H1 (cell line): ENCODE data around the gene CAPN14. TPM values are rescaled to one million over a fixed set of nuclear protein-coding genes. Genes with fewer than 3 reads are reported as not detected.

Experiments used
- CTCF ChIA-PET: fragments of 300-600 bp; sonication (Branson Sonifier 250); formaldehyde crosslinking; loops from one replicate; lab custom pipeline; 2021; ENCODE audit not compliant: partially characterized antibody; lab: Charles Lee
- POLR2A ChIA-PET: fragments of 300-600 bp; sonication (Branson Sonifier 250); formaldehyde crosslinking; loops from one replicate; lab custom pipeline; 2021; ENCODE audit warnings: inconsistent platforms; ENCODE audit not compliant: partially characterized antibody; lab: Charles Lee
- DNase-seq, 2 experiments: peaks; one replicate each; pipeline versions ENCODE4 v3.0.0 to v3.0.0-alpha.2; 2010 to 2022; ENCODE audit warnings: low spot score in 2 of 2, low read depth in 1 of 2, mixed read lengths in 1 of 2
- FAIRE-seq: peaks from 2 replicates; lab custom pipeline; 2011; peaks lifted over from hg19 to GRCh38; lab: Jason Lieb, UNC
- H2AFZ ChIP-seq: 2 replicates; pipeline ENCODE4 v1.8.1; 2012; ENCODE audit warnings: low read length, inconsistent platforms
- H2AK5ac ChIP-seq: 2 replicates; pipeline ENCODE4 v1.6.1; 2013; ENCODE audit warnings: low read depth, low read length
- H2BK120ac ChIP-seq: replicated peaks from 2 replicates; pipeline ENCODE3; 2013; ENCODE audit warnings: low read depth, low read length, inconsistent platforms
- H2BK12ac ChIP-seq: 2 replicates; pipeline ENCODE4 v1.6.1; 2013; ENCODE audit warnings: low read depth, low read length
- H2BK15ac ChIP-seq: 2 replicates; pipeline ENCODE4 v1.6.1; 2013; ENCODE audit warnings: low read length
- H2BK20ac ChIP-seq: 2 replicates; pipeline ENCODE4 v1.6.1; 2013; ENCODE audit warnings: low read length
- H2BK5ac ChIP-seq: 2 replicates; pipeline ENCODE4 v1.6.1; 2013; ENCODE audit warnings: low read depth, low read length
- H3K14ac ChIP-seq: 2 replicates; pipeline ENCODE4 v1.6.1; 2013; ENCODE audit warnings: inconsistent platforms; ENCODE audit not compliant: insufficient read length
- H3K18ac ChIP-seq: 2 replicates; pipeline ENCODE4 v1.6.1; 2013; ENCODE audit warnings: low read length; ENCODE audit errors: extremely low read depth
- H3K23ac ChIP-seq: 2 replicates; pipeline ENCODE4 v1.6.1; 2013; ENCODE audit warnings: inconsistent platforms; ENCODE audit not compliant: insufficient read length
- H3K23me2 ChIP-seq: 2 replicates; pipeline ENCODE4 v1.6.1; 2013; ENCODE audit warnings: low read depth, low read length
- H3K27ac ChIP-seq: 2 replicates; pipeline ENCODE4 v1.6.1; 2011; ENCODE audit warnings: low read depth, low read length, inconsistent platforms
- H3K27me3 ChIP-seq, 4 experiments: replicated peaks in 1 of 4; 1 replicate in 1 of 4; 2 replicates in 3 of 4; pipeline versions ENCODE4 v1.6.1 to v1.8.1; 2011 to 2013; ENCODE audit warnings: low read length in 3 of 4, mild to moderate bottlenecking in 3 of 4, inconsistent platforms in 2 of 4, mixed read lengths in 2 of 4, moderate library complexity in 1 of 4; ENCODE audit not compliant: control insufficient read depth in 3 of 4, insufficient read depth in 3 of 4; ENCODE audit errors: extremely low read depth in 1 of 4
- H3K36me3 ChIP-seq, 4 experiments: 2 replicates each; pipeline versions ENCODE4 v1.6.1 to v1.8.1; 2011 to 2013; ENCODE audit warnings: mild to moderate bottlenecking in 4 of 4, low read length in 3 of 4, moderate library complexity in 2 of 4, control low read depth in 1 of 4, inconsistent platforms in 1 of 4; ENCODE audit not compliant: insufficient read depth in 4 of 4, control insufficient read depth in 2 of 4
- H3K4ac ChIP-seq: replicated peaks from 2 replicates; pipeline ENCODE3; 2013; ENCODE audit warnings: low read length, low read depth, mixed read lengths, inconsistent platforms; ENCODE audit not compliant: insufficient read length
- H3K4me1 ChIP-seq, 4 experiments: replicated peaks in 1 of 4; 1 replicate in 1 of 4; 2 replicates in 3 of 4; pipeline versions ENCODE4 v1.6.1 to v1.8.1; 2011 to 2013; ENCODE audit warnings: low read length in 3 of 4, inconsistent platforms in 2 of 4, mixed read lengths in 1 of 4; ENCODE audit not compliant: insufficient read depth in 4 of 4, control insufficient read depth in 3 of 4
- H3K4me2 ChIP-seq, 2 experiments: 2 replicates each; pipeline versions ENCODE4 v1.6.1 to v1.8.1; 2011 to 2013; ENCODE audit warnings: low read depth in 2 of 2, low read length in 2 of 2, control low read depth in 1 of 2, inconsistent platforms in 1 of 2, mild to moderate bottlenecking in 1 of 2; ENCODE audit not compliant: insufficient read depth in 1 of 2
- H3K4me3 ChIP-seq, 4 experiments: fragments of 200-600, 300-600 bp in 1 of 4; sonication (generic), shearing (Covaris generic), sonication (Bioruptor Twin) in 1 of 4; 2 replicates each; pipeline versions ENCODE4 v1.5.1 to v1.8.1; 2011 to 2016; ENCODE audit warnings: low read length in 4 of 4, low read depth in 3 of 4, control low read depth in 2 of 4, inconsistent platforms in 2 of 4, mild to moderate bottlenecking in 2 of 4, mixed read lengths in 1 of 4, moderate library complexity in 1 of 4; ENCODE audit not compliant: insufficient read depth in 2 of 4; ENCODE audit errors: extremely low read depth in 1 of 4
- H3K56ac ChIP-seq: replicated peaks from 2 replicates; pipeline ENCODE3; 2013; ENCODE audit warnings: low read depth, mild to moderate bottlenecking, mixed read lengths, low read length, inconsistent platforms; ENCODE audit not compliant: insufficient read length
- H3K79me1 ChIP-seq: 2 replicates; pipeline ENCODE4 v1.6.1; 2013; ENCODE audit warnings: low read depth, low read length, control low read depth
- H3K79me2 ChIP-seq, 2 experiments: 2 replicates each; pipeline versions ENCODE4 v1.6.1 to v1.8.1; 2012 to 2013; ENCODE audit warnings: low read length in 2 of 2, mild to moderate bottlenecking in 2 of 2, inconsistent platforms in 1 of 2; ENCODE audit not compliant: insufficient read depth in 2 of 2, control insufficient read depth in 1 of 2
- H3K9ac ChIP-seq, 4 experiments: replicated peaks in 1 of 4; 1 replicate in 1 of 4; 2 replicates in 3 of 4; pipeline versions ENCODE4 v1.6.1 to v1.8.1; 2011 to 2013; ENCODE audit warnings: low read depth in 3 of 4, low read length in 3 of 4, control low read depth in 2 of 4, mild to moderate bottlenecking in 2 of 4, moderate library complexity in 2 of 4, inconsistent platforms in 1 of 4; ENCODE audit errors: extremely low read depth in 1 of 4
- H3K9me3 ChIP-seq, 2 experiments: 2 replicates each; pipeline versions ENCODE4 v1.6.1 to v1.8.1; 2012 to 2013; ENCODE audit warnings: mild to moderate bottlenecking in 2 of 2, moderate library complexity in 2 of 2, control low read depth in 1 of 2, inconsistent platforms in 1 of 2, low read depth in 1 of 2, low read length in 1 of 2, mixed read lengths in 1 of 2; ENCODE audit not compliant: insufficient read depth in 2 of 2
- H4K20me1 ChIP-seq, 2 experiments: replicated peaks in 1 of 2; 2 replicates each; pipeline versions ENCODE3 to v1.8.1; 2011 to 2013; ENCODE audit warnings: inconsistent platforms in 2 of 2, low read length in 2 of 2, mild to moderate bottlenecking in 1 of 2; ENCODE audit not compliant: insufficient read depth in 2 of 2, control insufficient read depth in 1 of 2
- H4K5ac ChIP-seq: 2 replicates; pipeline ENCODE4 v1.6.1; 2013; ENCODE audit warnings: low read length, low read depth, mixed read lengths, inconsistent platforms; ENCODE audit not compliant: insufficient read length
- H4K8ac ChIP-seq: 2 replicates; pipeline ENCODE4 v1.8.0; 2013; ENCODE audit warnings: mild to moderate bottlenecking, moderate library complexity, low read length, inconsistent platforms; ENCODE audit not compliant: insufficient read depth; ENCODE audit errors: extremely low read depth
- H4K91ac ChIP-seq: replicated peaks from 2 replicates; pipeline ENCODE3; 2013; ENCODE audit warnings: low read length, mixed read lengths, inconsistent platforms; ENCODE audit not compliant: insufficient read length
- ASH2L ChIP-seq: fragments of 200-600, 300-600 bp; sonication (generic); IDR thresholded peaks from one replicate; pipeline ENCODE4 v1.7.1; 2017; ENCODE audit warnings: low read length
- CHD1 ChIP-seq: IDR thresholded peaks from 2 replicates; pipeline ENCODE4 v1.6.1; 2012; ENCODE audit warnings: low read depth, low read length, improper control_type of control experiment
- EGR1 ChIP-seq: IDR thresholded peaks from 2 replicates; pipeline ENCODE4 v1.6.1; 2011; ENCODE audit warnings: low read depth, low read length, borderline replicate concordance
- HDAC2 ChIP-seq, 2 experiments: fragments of 300-600 bp in 1 of 2; sonication (generic) in 1 of 2; IDR thresholded peaks; 2 replicates each; pipeline ENCODE4 v1.6.1; 2011 to 2012; ENCODE audit warnings: low read depth in 2 of 2, low read length in 2 of 2, mild to moderate bottlenecking in 2 of 2, moderate library complexity in 2 of 2, borderline replicate concordance in 1 of 2, inconsistent platforms in 1 of 2
- KDM1A ChIP-seq: fragments of 200-600, 300-600 bp; sonication (generic); IDR thresholded peaks from 2 replicates; pipeline ENCODE4 v1.7.1; 2016; ENCODE audit warnings: mild to moderate bottlenecking, low read length, borderline replicate concordance
- NRF1 ChIP-seq: IDR thresholded peaks from 2 replicates; pipeline ENCODE4 v1.6.1; 2011; ENCODE audit warnings: mild to moderate bottlenecking, low read depth, low read length, improper control_type of control experiment
- POU5F1 ChIP-seq: IDR thresholded peaks from 2 replicates; pipeline ENCODE4 v1.6.1; 2011; ENCODE audit warnings: low read depth, mild to moderate bottlenecking, low read length, moderate library complexity
- RBBP5 ChIP-seq: IDR thresholded peaks from 2 replicates; pipeline ENCODE4 v1.7.1; 2012; ENCODE audit warnings: low read depth, mild to moderate bottlenecking, inconsistent platforms, low read length, moderate library complexity, borderline replicate concordance
- RXRA ChIP-seq: IDR thresholded peaks from 2 replicates; pipeline ENCODE4 v1.6.1; 2011; ENCODE audit warnings: low read depth, mild to moderate bottlenecking, low read length, moderate library complexity; ENCODE audit not compliant: insufficient read depth
- SP2 ChIP-seq: IDR thresholded peaks from 2 replicates; pipeline ENCODE4 v1.6.1; 2012; ENCODE audit warnings: mild to moderate bottlenecking, low read length, inconsistent platforms
- TBP ChIP-seq: IDR thresholded peaks from 2 replicates; pipeline ENCODE4 v1.6.1; 2011; ENCODE audit warnings: low read depth, low read length, improper control_type of control experiment
- TCF12 ChIP-seq: IDR thresholded peaks from 2 replicates; pipeline ENCODE4 v1.6.1; 2011; ENCODE audit warnings: low read depth, mild to moderate bottlenecking, low read length
- ZNF274 ChIP-seq: IDR thresholded peaks from 2 replicates; pipeline ENCODE4 v1.7.0; 2012; ENCODE audit warnings: low read length, borderline replicate concordance; ENCODE audit errors: extremely low read depth
- WGBS, 2 experiments: shearing (Covaris generic) in 1 of 2; methylation state at CpG; one replicate each; pipeline versions ENCODE4 v1.1.6 to v1.1.7; 2013 to 2015; ENCODE audit warnings: low lambda C conversion rate in 2 of 2, mixed read lengths in 2 of 2, inconsistent platforms in 1 of 2, low coverage in 1 of 2, missing lambda C conversion rate in 1 of 2; ENCODE audit not compliant: insufficient replicate concordance in 2 of 2, insufficient coverage in 1 of 2, insufficient read length in 1 of 2; ENCODE audit errors: extremely low coverage in 1 of 2, missing lambda C conversion rate in 1 of 2; 5-methylcytosine and 5-hydroxymethylcytosine counted together
- polyA plus RNA-seq, 7 experiments: library from polyadenylated mRNA; depleted of rRNA in 3 of 7; stranded (reverse) in 5 of 7; unstranded in 2 of 7; fragments of >200 nt in 5 of 7; fragments of 200-250 nt in 2 of 7; gene quantifications; 1 replicate in 5 of 7; 2 replicates in 1 of 7; 4 replicates in 1 of 7; pipeline versions ENCODE4 v1.2.1 to v1.2.3, GENCODE V29; 2011 to 2013; ENCODE audit warnings: missing spikeins in 2 of 7, mixed read lengths in 2 of 7
- total RNA-seq: library from RNA; stranded (reverse); fragmentation: NEBNext Ultra II Directional; extraction: Animal tissue kit (Norgen Biotek cat#: 25700); gene quantifications from 2 replicates; pipeline ENCODE4 v1.2.1, GENCODE V29; 2021
- TF ChIP-seq, protein P1 (sequence below): IDR thresholded peaks from 2 replicates; pipeline ENCODE4 v1.6.1; 2012; ENCODE audit warnings: inconsistent platforms

CAPN14 gene
- total and polyA plus RNA-seq, 2 of the 8 experiments (the other 6 are each of a cell fraction or from before 2014, with no cell fraction given) = 0.07 TPM; not detected in 1

DNA sequence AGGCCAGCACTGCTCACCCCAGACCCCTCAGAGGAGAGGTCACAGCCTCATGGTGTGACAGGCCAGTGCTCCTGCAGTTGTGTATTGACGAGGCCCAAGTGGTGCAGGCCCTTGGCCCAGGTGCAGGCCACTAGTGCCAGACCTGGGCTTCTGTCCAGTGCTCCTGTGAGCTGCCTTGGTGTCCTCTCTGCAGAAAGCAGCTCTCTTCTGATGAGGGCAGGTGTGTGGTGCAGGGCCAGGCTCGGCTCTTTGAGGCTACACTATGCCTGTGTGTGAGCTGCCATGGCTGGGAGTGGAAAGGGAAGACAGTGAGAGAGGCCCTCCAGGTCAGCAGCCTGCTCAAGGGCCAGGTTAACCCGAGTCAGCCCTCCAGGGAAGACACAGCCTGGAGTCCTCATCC is 33.7 kb upstream of the CAPN14 start:
- H2BK15ac ChIP-seq = no peak overlapping the region
- H3K4me3 ChIP-seq = no peak overlapping the region
- no peaks in the 10 kb centered on the region for H3K9me3 ChIP-seq
- H3K4me2 ChIP-seq = no peak overlapping the region
- DNase-seq (no peak), FAIRE-seq (no peak)
- no peaks in the 10 kb centered on the region for H3K79me2 ChIP-seq
- H3K56ac ChIP-seq = no peak overlapping the region
- H2AFZ ChIP-seq = no peak overlapping the region
- H3K23me2 ChIP-seq = no peaks in the 10 kb centered on the region; the same call in 1 of the 2 replicates
- no peaks in the 10 kb centered on the region for H3K27me3 ChIP-seq
- ChIA-PET CTCF (interaction anchor here (1.2 to 1.7 kb wide), 4 partner anchors 10 to 82 kb away, joined by 4 to 5 read pairs (median 4); partner anchors contain the start of gene EHD3), POLR2A (interaction anchor here (0.7 kb wide), 1 partner anchor 12 kb away, joined by 3 read pairs; no protein-coding TSS in a partner anchor)
- H3K9ac ChIP-seq = no peak overlapping the region
- no peaks in the 10 kb centered on the region; a peak in 1 of 7 replicates for H3K4me1 ChIP-seq
- no peak overlapping the region for H4K5ac ChIP-seq
- no peak overlapping the region for H4K91ac ChIP-seq
- WGBS, 2 experiments = 96% methylated on average over 3 of the region's 3 CpGs; no CpG with 5 or more reads in 1 of the 2 experiments
- H3K27ac ChIP-seq = no peak overlapping the region
- no peak overlapping the region for H3K4ac ChIP-seq
- no peak overlapping the region for H2BK120ac ChIP-seq
- H4K20me1 ChIP-seq = peaks cover 0 to 2% of the 10 kb centered on the region in 2 experiments
- no peak overlapping the region for H2BK12ac ChIP-seq
- H3K23ac ChIP-seq = no peak overlapping the region
- H3K79me1 ChIP-seq = no peaks in the 10 kb centered on the region; the same call in 1 of the 2 replicates
- H3K18ac ChIP-seq = no peak overlapping the region
- H3K14ac ChIP-seq = no peak overlapping the region
- no peak overlapping the region for H4K8ac ChIP-seq
- no peak overlapping the region for H2BK20ac ChIP-seq
- H2BK5ac ChIP-seq = no peak overlapping the region
- no peak overlapping the region for H2AK5ac ChIP-seq
- H3K36me3 ChIP-seq = no peaks in the 10 kb centered on the region
- TF ChIP-seq EGR1 (no peak), TCF12 (no peak), POU5F1 (no peak), SP2 (no peak), ASH2L (no peak), KDM1A (no peak), NRF1 (no peak), CHD1 (no peak), RXRA (no peak), ZNF274 (no peak), RBBP5 (no peak), TBP (no peak), HDAC2 (IDR thresholded peaks at IDR 0.05; ENCODE audit: borderline replicate concordance in 1 of 2, low read depth in 2 of 2, low read length in 2 of 2) (no peak)
- TF ChIP-seq, protein P1, sequence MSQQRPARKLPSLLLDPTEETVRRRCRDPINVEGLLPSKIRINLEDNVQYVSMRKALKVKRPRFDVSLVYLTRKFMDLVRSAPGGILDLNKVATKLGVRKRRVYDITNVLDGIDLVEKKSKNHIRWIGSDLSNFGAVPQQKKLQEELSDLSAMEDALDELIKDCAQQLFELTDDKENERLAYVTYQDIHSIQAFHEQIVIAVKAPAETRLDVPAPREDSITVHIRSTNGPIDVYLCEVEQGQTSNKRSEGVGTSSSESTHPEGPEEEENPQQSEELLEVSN = no peak
